Activated B cell treated with CpG ODN at 0.5 μM for 24 hours (primary cell): Measurements from ENCODE around the gene UGCG. TPM values are rescaled to one million over a fixed set of nuclear protein-coding genes. Genes with fewer than 3 reads are reported as not detected.
"Not testable (repeated sequence)": the region's sequence is repeated elsewhere in the genome, so short reads cannot be mapped to it uniquely, and the experiment has no call there.

Experiments used
- ATAC-seq: fragments of 200-7000 bp; cut with Tn5 transposase; one replicate; pipeline ENCODE4 v1.10.0; 2021; ENCODE audit warnings: low read depth, mild to moderate bottlenecking, moderate library complexity
- CTCF ChIA-PET: fragments of 350-600 bp; sonication (Branson Sonifier 250); formaldehyde crosslinking; loops from one replicate; lab custom pipeline; 2021; ENCODE audit warnings: antibody characterized with exemption; lab: Charles Lee
- POLR2A ChIA-PET: fragments of 350-600 bp; sonication (Branson Sonifier 250); formaldehyde crosslinking; loops from one replicate; lab custom pipeline; 2021; ENCODE audit warnings: antibody characterized with exemption; lab: Charles Lee
- DNase-seq: peaks from one replicate; pipeline ENCODE4 v3.0.0; 2022
- H3K27ac Mint-ChIP-seq: one replicate; pipeline ENCODE4 v1.8.0; 2020; ENCODE audit warnings: mixed read lengths
- H3K27me3 Mint-ChIP-seq: one replicate; pipeline ENCODE4 v1.8.0; 2021; ENCODE audit warnings: mixed read lengths
- H3K36me3 Mint-ChIP-seq: one replicate; pipeline ENCODE4 v1.8.0; 2021; ENCODE audit warnings: low read depth, mixed read lengths
- H3K4me1 Mint-ChIP-seq: one replicate; pipeline ENCODE4 v1.8.0; 2021; ENCODE audit warnings: mixed read lengths
- H3K4me3 Mint-ChIP-seq: one replicate; pipeline ENCODE4 v1.8.0; 2020; ENCODE audit warnings: mild to moderate bottlenecking, mixed read lengths
- H3K9me3 Mint-ChIP-seq: one replicate; pipeline ENCODE4 v1.8.0; 2020; ENCODE audit warnings: mixed read lengths
- intact Hi-C: fragments of 100-400 bp; cut with micrococcal nuclease; formaldehyde crosslinking; loops from one replicate; pipeline ENCODE4 v1.15.1; 2024
- total RNA-seq: library from RNA; stranded (reverse); gene quantifications from 2 replicates; pipeline ENCODE4 v1.2.3, GENCODE V29; 2022
- TF ChIP-seq, protein P1 (sequence below): fragments of 200-600 bp; IDR thresholded peaks from one replicate; pipeline ENCODE4 v1.8.0; 2022; ENCODE audit warnings: antibody characterized with exemption, mild to moderate bottlenecking

UGCG gene
- total RNA-seq, 1 donor from 2014 or later, result 111 TPM

DNA sequence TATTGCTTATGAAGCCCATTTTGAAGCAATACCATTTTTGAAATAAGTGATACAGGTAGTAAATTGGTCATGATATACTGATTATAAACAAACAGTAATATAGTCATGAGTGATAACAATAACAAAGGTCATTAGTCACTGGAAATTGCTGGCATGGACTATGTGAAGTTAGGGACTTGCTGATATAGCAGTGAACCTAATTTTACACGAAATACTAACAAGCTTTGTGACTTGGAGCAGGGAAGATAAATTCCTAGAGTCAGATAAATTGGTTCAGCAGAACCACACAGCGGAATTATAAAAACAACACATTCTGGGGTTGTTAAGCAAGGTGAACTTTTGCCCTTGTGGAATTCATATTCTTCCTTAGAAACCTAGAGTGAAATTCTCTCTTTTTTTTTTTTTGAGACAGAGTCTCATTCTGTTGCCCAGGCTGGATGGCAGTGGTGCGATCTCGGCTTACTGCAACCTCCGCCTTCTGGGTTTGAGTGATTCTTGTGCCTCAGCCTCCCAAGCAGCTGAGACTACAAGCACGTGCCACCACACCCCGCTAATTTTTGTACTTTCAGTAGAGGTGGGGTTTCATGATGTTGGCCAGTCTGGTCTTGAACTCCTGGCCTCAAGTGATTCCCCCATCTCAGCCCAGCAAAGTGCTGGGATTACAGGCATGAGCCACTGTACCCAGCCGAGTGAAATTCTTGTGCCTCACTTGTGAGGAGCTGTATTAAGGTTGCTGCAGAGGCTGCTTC, 6.0 kb downstream of the UGCG start:
- Mint-ChIP-seq H3K9me3 (no peaks in the 10 kb centered on the region), H3K4me3 (peak overlapping the region; percentile 6), H3K36me3 (peaks cover 32% of the 10 kb centered on the region), H3K27ac (no peak overlapping the region), H3K27me3 (no peaks in the 10 kb centered on the region), H3K4me1 (peaks cover 41% of the 10 kb centered on the region)
- POLR2A ChIA-PET, result interaction anchor here (0.6 to 0.7 kb wide), 2 partner anchors 64 to 295 kb away, joined by 3 to 5 read pairs; no protein-coding TSS in a partner anchor
- TF ChIP-seq, protein P1, sequence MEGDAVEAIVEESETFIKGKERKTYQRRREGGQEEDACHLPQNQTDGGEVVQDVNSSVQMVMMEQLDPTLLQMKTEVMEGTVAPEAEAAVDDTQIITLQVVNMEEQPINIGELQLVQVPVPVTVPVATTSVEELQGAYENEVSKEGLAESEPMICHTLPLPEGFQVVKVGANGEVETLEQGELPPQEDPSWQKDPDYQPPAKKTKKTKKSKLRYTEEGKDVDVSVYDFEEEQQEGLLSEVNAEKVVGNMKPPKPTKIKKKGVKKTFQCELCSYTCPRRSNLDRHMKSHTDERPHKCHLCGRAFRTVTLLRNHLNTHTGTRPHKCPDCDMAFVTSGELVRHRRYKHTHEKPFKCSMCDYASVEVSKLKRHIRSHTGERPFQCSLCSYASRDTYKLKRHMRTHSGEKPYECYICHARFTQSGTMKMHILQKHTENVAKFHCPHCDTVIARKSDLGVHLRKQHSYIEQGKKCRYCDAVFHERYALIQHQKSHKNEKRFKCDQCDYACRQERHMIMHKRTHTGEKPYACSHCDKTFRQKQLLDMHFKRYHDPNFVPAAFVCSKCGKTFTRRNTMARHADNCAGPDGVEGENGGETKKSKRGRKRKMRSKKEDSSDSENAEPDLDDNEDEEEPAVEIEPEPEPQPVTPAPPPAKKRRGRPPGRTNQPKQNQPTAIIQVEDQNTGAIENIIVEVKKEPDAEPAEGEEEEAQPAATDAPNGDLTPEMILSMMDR, result no peak
- CTCF ChIA-PET, result no interaction called here
- no peak for DNase-seq
- no peak for ATAC-seq
- intact Hi-C loops, result no loop called here

DNA sequence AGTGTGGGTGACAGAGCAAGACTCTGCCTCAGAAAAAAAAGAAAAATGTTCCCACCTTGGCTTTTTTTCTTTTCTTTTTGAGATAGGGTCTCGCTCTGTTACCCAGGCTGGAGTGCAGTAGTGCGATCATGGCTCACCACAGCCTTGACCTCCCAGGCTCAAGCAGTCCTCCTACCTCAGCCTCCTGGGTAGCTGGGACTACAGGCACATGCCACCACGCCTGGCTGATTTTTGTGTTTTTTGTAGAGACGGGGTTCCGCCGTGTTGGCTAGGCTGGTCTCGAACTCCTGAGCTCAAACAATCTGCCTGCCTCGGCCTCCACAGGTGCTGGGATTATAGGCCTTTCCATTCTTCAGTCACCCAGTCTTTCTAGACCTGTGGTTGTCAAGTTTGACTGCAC, 6.9 kb downstream of the UGCG start:
- CTCF ChIA-PET, ATAC-seq, intact Hi-C loops, H3K27me3 Mint-ChIP-seq, DNase-seq, H3K9me3 Mint-ChIP-seq: not testable (repeated sequence)
- Mint-ChIP-seq H3K36me3 (peaks cover 37% of the 10 kb centered on the region), H3K4me3 (peak overlapping the region; percentile 21), H3K4me1 (peaks cover 51% of the 10 kb centered on the region), H3K27ac (peak overlapping the region; percentile 2)
- POLR2A ChIA-PET, result interaction anchor here (1.1 to 1.3 kb wide), 2 partner anchors 12 to 22 kb away, joined by 5 to 10 read pairs; no protein-coding TSS in a partner anchor

DNA sequence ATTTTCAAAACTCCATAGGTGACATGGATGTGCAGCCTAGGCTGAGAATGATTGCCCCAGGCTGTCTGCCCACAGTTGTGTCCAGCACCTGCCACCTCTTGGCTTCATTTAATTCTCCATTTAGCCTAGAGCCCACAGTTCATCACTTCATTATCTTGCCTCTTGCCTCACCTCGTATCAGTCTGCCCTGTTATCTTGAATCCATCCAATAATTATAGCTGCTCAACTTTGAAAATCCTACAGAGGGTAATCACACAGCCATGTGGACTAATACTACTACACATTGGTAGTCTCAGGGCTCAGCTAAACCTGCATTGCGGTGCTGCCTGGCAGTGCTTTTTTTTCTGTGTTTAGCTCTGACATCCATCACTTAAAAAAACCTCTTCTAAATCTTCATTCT, 7.4 kb downstream of the UGCG start:
- DNase-seq (no peak), ATAC-seq (no peak)
- CTCF ChIA-PET, result no interaction called here
- peaks cover 56% of the 10 kb centered on the region for H3K4me1 Mint-ChIP-seq
- H3K4me3 Mint-ChIP-seq, result peak overlapping the region; percentile 32
- no peaks in the 10 kb centered on the region for H3K27me3 Mint-ChIP-seq
- POLR2A ChIA-PET, result interaction anchor here (0.6 to 1.3 kb wide), 4 partner anchors 11 to 171 kb away, joined by 3 to 11 read pairs (median 8); no protein-coding TSS in a partner anchor
- TF ChIP-seq, protein P1, result no peak
- no peaks in the 10 kb centered on the region for H3K9me3 Mint-ChIP-seq
- intact Hi-C loops, result no loop called here
- H3K36me3 Mint-ChIP-seq, result peaks cover 37% of the 10 kb centered on the region
- H3K27ac Mint-ChIP-seq, result peak overlapping the region; percentile 2

DNA sequence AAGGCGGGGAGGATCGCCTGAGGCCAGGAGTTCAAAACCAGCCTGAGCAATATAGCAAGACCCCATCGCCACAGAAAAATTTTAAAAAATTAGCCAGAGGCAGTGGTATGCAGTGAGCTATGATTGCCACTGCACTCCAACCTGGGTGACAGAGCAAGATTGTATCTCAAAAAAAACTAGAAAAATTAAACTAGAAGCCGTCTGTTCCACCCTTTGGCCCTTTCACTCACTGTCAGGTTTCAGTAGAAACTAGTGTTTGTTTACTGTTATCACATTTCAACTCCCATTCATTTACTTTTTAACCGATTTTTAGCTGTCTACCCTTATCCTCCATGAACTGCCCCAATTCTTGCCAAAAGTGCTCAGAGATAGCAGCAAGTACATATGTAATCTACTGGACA, 8.3 kb downstream of the UGCG start:
- Mint-ChIP-seq H3K27me3 (no peaks in the 10 kb centered on the region), H3K4me3 (no peak overlapping the region), H3K4me1 (peaks cover 64% of the 10 kb centered on the region), H3K27ac (no peak overlapping the region), H3K9me3 (no peaks in the 10 kb centered on the region), H3K36me3 (peaks cover 37% of the 10 kb centered on the region)
- POLR2A ChIA-PET, result interaction anchor here (0.7 to 1.1 kb wide), 3 partner anchors 21 to 170 kb away, joined by 3 to 5 read pairs (median 3); no protein-coding TSS in a partner anchor
- no peak for ATAC-seq
- DNase-seq, result no peak
- TF ChIP-seq, protein P1, result no peak
- intact Hi-C loops, result no loop called here
- CTCF ChIA-PET, result no interaction called here

DNA sequence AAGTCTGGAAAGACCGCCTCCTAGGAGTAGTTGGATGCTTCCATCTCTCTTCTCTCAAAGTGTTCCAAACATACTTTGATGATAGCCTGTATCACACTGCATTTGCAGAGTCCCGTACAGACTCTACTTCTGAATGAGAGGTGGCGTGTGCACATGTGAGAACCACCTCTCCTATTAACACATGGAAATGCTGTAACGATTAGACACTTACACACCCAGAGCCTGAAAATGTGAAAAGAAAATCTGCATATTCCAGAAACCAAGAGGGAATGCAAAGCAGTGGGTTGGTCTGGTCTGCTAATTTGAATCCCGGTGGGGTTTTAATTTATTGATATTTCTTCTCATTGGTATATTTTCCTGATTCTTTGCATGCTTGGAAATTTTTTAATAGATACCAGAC, 10.5 kb downstream of the UGCG start:
- ATAC-seq, result no peak
- DNase-seq, result no peak
- peaks cover 44% of the 10 kb centered on the region for H3K36me3 Mint-ChIP-seq
- POLR2A ChIA-PET, result interaction anchor here (0.6 to 5.7 kb wide), 3 partner anchors 10 to 108 kb away, joined by 3 to 32 read pairs (median 3); partner anchors contain the start of gene UGCG
- CTCF ChIA-PET, result no interaction called here
- H3K27me3 Mint-ChIP-seq, result no peaks in the 10 kb centered on the region
- no peak overlapping the region for H3K27ac Mint-ChIP-seq
- intact Hi-C loops, result no loop called here
- peaks cover 85% of the 10 kb centered on the region for H3K4me1 Mint-ChIP-seq
- H3K4me3 Mint-ChIP-seq, result peak overlapping the region; percentile 3
- no peaks in the 10 kb centered on the region for H3K9me3 Mint-ChIP-seq
- TF ChIP-seq, protein P1, result no peak
